NCI-H2107 treated with DMSO at 0.1 percent for 48 hours (cell line): Measurements from ENCODE around the gene KLK1.
"Not testable (repeated sequence)": the region's sequence is repeated elsewhere in the genome, so short reads cannot be mapped to it uniquely, and the experiment has no call there.

Experiments
- DNase-seq: peaks from one replicate; lab custom pipeline; 2025; ENCODE audit not compliant: unreplicated experiment; lab: John Stamatoyannopoulos, UW

Gene KLK1

GRCh38 chr19:50770164-50770563 lies 53.4 kb downstream of the KLK1 start, which contains the start of gene GPR32:
GPR32 (plus strand) TSS chr19:50770464; CDS start chr19:50770601, 137 bp downstream.
- not testable (repeated sequence) for DNase-seq
